HG03520 (cell line): ENCODE data around the gene SLC40A1.

Experiments
- ATAC-seq: cut with Tn5 transposase; IDR thresholded peaks from one replicate; pipeline ENCODE4 v1.9.1; 2021; ENCODE audit warnings: mild to moderate bottlenecking, moderate library complexity; ENCODE audit not compliant: unreplicated experiment

The SLC40A1 gene

GRCh38 chr2:189574793-189575475 lies 5.7 kb downstream of the SLC40A1 start:
- no peak for ATAC-seq

- ATAC-seq, result no peak
These were observed 10.0 kb downstream of the SLC40A1 start for GRCh38 chr2:189570570-189571031.

- ATAC-seq, result no peak
These were observed 11.2 kb downstream of the SLC40A1 start for GRCh38 chr2:189569295-189569910.

GRCh38 chr2:189566046-189566445 lies 14.5 kb downstream of the SLC40A1 start:
- ATAC-seq, result no peak

- no peak for ATAC-seq
These were observed 19.1 kb downstream of the SLC40A1 start for GRCh38 chr2:189561371-189562038.

- ATAC-seq, result no peak
These were observed 20.4 kb downstream of the SLC40A1 start for GRCh38 chr2:189560273-189560586.

GRCh38 chr2:189559579-189560272 lies 20.9 kb downstream of the SLC40A1 start:
- no peak for ATAC-seq

GRCh38 chr2:189558516-189559272 lies 21.9 kb downstream of the SLC40A1 start:
- no peak for ATAC-seq

- ATAC-seq, result no peak
These were observed 23.2 kb downstream of the SLC40A1 start for GRCh38 chr2:189557373-189557772.

- ATAC-seq, result no peak
These were observed 24.1 kb downstream of the SLC40A1 start for GRCh38 chr2:189556526-189556925.

GRCh38 chr2:189555232-189555631 lies 25.4 kb downstream of the SLC40A1 start:
- no peak for ATAC-seq

- ATAC-seq, result no peak
These were observed 27.0 kb downstream of the SLC40A1 start for GRCh38 chr2:189553504-189554088.

- ATAC-seq, result no peak
These were observed 27.6 kb downstream of the SLC40A1 start for GRCh38 chr2:189552991-189553404.

GRCh38 chr2:189552334-189552990 lies 28.1 kb downstream of the SLC40A1 start:
- ATAC-seq, result no peak

- no peak for ATAC-seq
These were observed 28.8 kb downstream of the SLC40A1 start for GRCh38 chr2:189551808-189552207.

GRCh38 chr2:189549449-189549832 lies 31.1 kb downstream of the SLC40A1 start:
- no peak for ATAC-seq

- ATAC-seq, result no peak
These were observed 31.7 kb downstream of the SLC40A1 start for GRCh38 chr2:189548666-189549448.

GRCh38 chr2:189545418-189545817 lies 35.2 kb downstream of the SLC40A1 start:
- ATAC-seq, result no peak

GRCh38 chr2:189544318-189545042 lies 36.1 kb downstream of the SLC40A1 start:
- no peak for ATAC-seq
